GM18499 (cell line): ENCODE data around the gene TAOK3.

Experiments
- ATAC-seq: cut with Tn5 transposase; IDR thresholded peaks from one replicate; pipeline ENCODE4 v1.9.1; 2021; ENCODE audit warnings: moderate number of reproducible peaks; ENCODE audit not compliant: insufficient read depth, unreplicated experiment

Gene TAOK3

GRCh38 chr12:118107011-118107410, 265.7 kb downstream of the TAOK3 start:
- no peak for ATAC-seq

GRCh38 chr12:118103601-118104382, 268.9 kb downstream of the TAOK3 start, which contains the start of gene VSIG10:
Gene VSIG10, minus strand, starts transcription at chr12:118104011. Its CDS starts 340 bp downstream, at chr12:118103671.
- ATAC-seq = no peak

- no peak for ATAC-seq
Measured at GRCh38 chr12:118103201-118103600, 269.5 kb downstream of the TAOK3 start.

- ATAC-seq = no peak
Measured at GRCh38 chr12:118102609-118103008, 270.1 kb downstream of the TAOK3 start.

GRCh38 chr12:118102070-118102469, 270.6 kb downstream of the TAOK3 start:
- ATAC-seq = no peak

- no peak for ATAC-seq
Measured at GRCh38 chr12:118101051-118101450, 271.7 kb downstream of the TAOK3 start.
